HCT116 (cell line): ENCODE data around the gene HDGFL1. TPM values are rescaled to one million over a fixed set of nuclear protein-coding genes. Genes with fewer than 3 reads are reported as not detected.

ENCODE experiments used
- ATAC-seq: fragments of 200-7000 bp; cut with Tn5 transposase; 2 replicates; pipeline ENCODE4 v1.9.1; 2020; ENCODE audit warnings: mild to moderate bottlenecking, moderate library complexity
- BruUV-seq: library from RNA; stranded (reverse); fragments of 400-500 nt; replicated peaks from 2 replicates; lab custom pipeline; 2021; lab: Mats Ljungman, UMichigan
- CTCF ChIA-PET: fragments of 300-600 bp; sonication (Branson Sonifier 250); formaldehyde crosslinking; loops from one replicate; lab custom pipeline; 2021; ENCODE audit warnings: antibody characterized with exemption; lab: Charles Lee
- POLR2A ChIA-PET: fragments of 300-600, 350-600 bp; sonication (Branson Sonifier 250); formaldehyde crosslinking; loops from one replicate; lab custom pipeline; 2021; ENCODE audit warnings: antibody characterized with exemption; lab: Charles Lee
- RAD21 ChIA-PET, 2 experiments: fragments of 300-600 bp; sonication (Branson Sonifier 250); formaldehyde crosslinking; loops; one replicate each; lab custom pipeline; 2023; ENCODE audit warnings: low total read pairs in 2 of 2; ENCODE audit not compliant: uncharacterized antibody in 2 of 2, unreplicated experiment in 2 of 2, low non-redundant PET in 1 of 2; lab: Charles Lee
- DNase-seq: peaks from one replicate; pipeline ENCODE4 v3.0.0-alpha.2; 2010; ENCODE audit warnings: low read depth, low spot score
- H2AFZ ChIP-seq: fragments of 200-600 bp; shearing (Covaris generic), sonication (generic); 2 replicates; pipeline ENCODE4 v1.6.1; 2017; ENCODE audit warnings: low read depth, mixed run types, mixed read lengths, antibody characterized with exemption, low read length; ENCODE audit not compliant: poor library complexity, severe bottlenecking
- H3K27ac ChIP-seq: 2 replicates; pipeline ENCODE4 v1.5.1; 2012; ENCODE audit warnings: low read depth, low read length
- H3K27me3 ChIP-seq: fragments of 200-600 bp; sonication (generic); 2 replicates; pipeline ENCODE4 v1.6.1; 2016; ENCODE audit warnings: mixed run types, low read length, mixed read lengths; ENCODE audit not compliant: insufficient read depth
- H3K36me3 ChIP-seq, 2 experiments: fragments of 200-500 bp in 1 of 2; fragments of 200-600 bp in 1 of 2; sonication (Bioruptor generic) in 1 of 2; sonication (generic) in 1 of 2; 2 replicates each; pipeline versions ENCODE4 v1.5.1 to v1.6.1; 2014 to 2016; ENCODE audit warnings: low read length in 2 of 2, inconsistent platforms in 1 of 2, mixed read lengths in 1 of 2, mixed run types in 1 of 2; ENCODE audit not compliant: insufficient read depth in 2 of 2, control insufficient read depth in 1 of 2
- H3K4me1 ChIP-seq, 2 experiments: fragments of 200-600 bp in 1 of 2; sonication (generic) in 1 of 2; 2 replicates each; pipeline versions ENCODE4 v1.5.1 to v1.6.1; 2012 to 2017; ENCODE audit warnings: low read length in 2 of 2, inconsistent platforms in 1 of 2, mild to moderate bottlenecking in 1 of 2, mixed read lengths in 1 of 2, mixed run types in 1 of 2, moderate library complexity in 1 of 2; ENCODE audit not compliant: insufficient read depth in 2 of 2, control insufficient read depth in 1 of 2
- H3K4me2 ChIP-seq: fragments of 200-600 bp; sonication (generic); 2 replicates; pipeline ENCODE4 v1.6.1; 2017; ENCODE audit warnings: mixed run types, low read length, mixed read lengths
- H3K4me3 ChIP-seq, 2 experiments: fragments of 200-600 bp in 1 of 2; sonication (generic) in 1 of 2; replicated peaks in 1 of 2; 2 replicates each; pipeline ENCODE4 v1.5.1; 2011 to 2016; ENCODE audit warnings: low read length in 2 of 2, control low read depth in 1 of 2, low read depth in 1 of 2, mild to moderate bottlenecking in 1 of 2, mixed read lengths in 1 of 2, mixed run types in 1 of 2
- H3K79me2 ChIP-seq: fragments of 200-600 bp; sonication (generic); 2 replicates; pipeline ENCODE4 v1.6.1; 2017; ENCODE audit warnings: mild to moderate bottlenecking, mixed run types, low read length, moderate library complexity, mixed read lengths; ENCODE audit not compliant: insufficient read depth
- H3K9ac ChIP-seq: fragments of 200-600 bp; sonication (generic); 2 replicates; pipeline ENCODE4 v1.6.1; 2016; ENCODE audit warnings: low read length, mixed read lengths
- H3K9me2 ChIP-seq: fragments of 200-600 bp; sonication (generic), shearing (Covaris generic); 2 replicates; pipeline ENCODE4 v1.6.1; 2017; ENCODE audit warnings: mixed run types, mild to moderate bottlenecking, moderate library complexity; ENCODE audit not compliant: insufficient read depth
- H3K9me3 ChIP-seq, 2 experiments: fragments of 200-500 bp in 1 of 2; fragments of 200-600 bp in 1 of 2; sonication (Bioruptor generic) in 1 of 2; sonication (generic) in 1 of 2; 2 replicates each; pipeline ENCODE4 v1.6.1; 2014 to 2017; ENCODE audit warnings: low read length in 2 of 2, mixed read lengths in 2 of 2, inconsistent platforms in 1 of 2, low read depth in 1 of 2, mild to moderate bottlenecking in 1 of 2, mixed run types in 1 of 2, moderate library complexity in 1 of 2; ENCODE audit not compliant: control insufficient read depth in 1 of 2, insufficient read depth in 1 of 2
- H4K20me1 ChIP-seq: fragments of 200-600 bp; sonication (generic), shearing (Covaris generic); 2 replicates; pipeline ENCODE4 v1.6.1; 2017; ENCODE audit warnings: mixed run types, mild to moderate bottlenecking, moderate library complexity; ENCODE audit not compliant: insufficient read depth
- CEBPB ChIP-seq: IDR thresholded peaks from 2 replicates; pipeline ENCODE4 v1.6.1; 2012; ENCODE audit warnings: low read depth
- EGR1 ChIP-seq: IDR thresholded peaks from 2 replicates; pipeline ENCODE4 v1.6.1; 2012; ENCODE audit warnings: low read depth
- ELF1 ChIP-seq: IDR thresholded peaks from 2 replicates; pipeline ENCODE4 v1.6.1; 2012; ENCODE audit warnings: low read depth, borderline replicate concordance
- FOSL1 ChIP-seq: IDR thresholded peaks from 2 replicates; pipeline ENCODE4 v1.6.1; 2012; ENCODE audit warnings: low read depth
- POLR2A ChIP-seq: IDR thresholded peaks from 2 replicates; pipeline ENCODE4 v1.7.0; 2011; ENCODE audit warnings: borderline replicate concordance; ENCODE audit not compliant: insufficient read depth, insufficient read length; ENCODE audit errors: extremely low read depth
- RAD21 ChIP-seq: IDR thresholded peaks from 2 replicates; pipeline ENCODE4 v1.6.1; 2012; ENCODE audit warnings: low read depth, mild to moderate bottlenecking
- SP1 ChIP-seq: IDR thresholded peaks from 2 replicates; pipeline ENCODE4 v1.6.1; 2012; ENCODE audit warnings: low read depth
- SRF ChIP-seq: IDR thresholded peaks from 2 replicates; pipeline ENCODE4 v1.6.1; 2012; ENCODE audit warnings: low read depth
- ZFX ChIP-seq: fragments of 450-650 bp; IDR thresholded peaks from 2 replicates; pipeline ENCODE4 v1.6.1; 2017
- intact Hi-C: fragments of 100-400 bp; cut with micrococcal nuclease; formaldehyde crosslinking; loops from 2 replicates; pipeline ENCODE4 v1.10.0; 2022
- total RNA-seq: library from RNA; stranded (reverse); gene quantifications from one replicate; pipeline ENCODE4 v1.2.1, GENCODE V29; 2021; ENCODE audit not compliant: unreplicated experiment
- TF ChIP-seq, protein P1 (sequence below): IDR thresholded peaks from 2 replicates; pipeline ENCODE4 v1.6.1; 2012; ENCODE audit warnings: low read depth
- TF ChIP-seq, protein P2 (sequence below): IDR thresholded peaks from 2 replicates; pipeline ENCODE4 v1.6.1; 2012
- TF ChIP-seq, protein P3 (sequence below): IDR thresholded peaks from 2 replicates; pipeline ENCODE4 v1.6.1; 2011; ENCODE audit warnings: mild to moderate bottlenecking, low read length, moderate library complexity; ENCODE audit not compliant: insufficient replicate concordance; ENCODE audit errors: extremely low read depth

The HDGFL1 gene
- total RNA-seq, 1 experiment from 2014 or later = not detected

DNA sequence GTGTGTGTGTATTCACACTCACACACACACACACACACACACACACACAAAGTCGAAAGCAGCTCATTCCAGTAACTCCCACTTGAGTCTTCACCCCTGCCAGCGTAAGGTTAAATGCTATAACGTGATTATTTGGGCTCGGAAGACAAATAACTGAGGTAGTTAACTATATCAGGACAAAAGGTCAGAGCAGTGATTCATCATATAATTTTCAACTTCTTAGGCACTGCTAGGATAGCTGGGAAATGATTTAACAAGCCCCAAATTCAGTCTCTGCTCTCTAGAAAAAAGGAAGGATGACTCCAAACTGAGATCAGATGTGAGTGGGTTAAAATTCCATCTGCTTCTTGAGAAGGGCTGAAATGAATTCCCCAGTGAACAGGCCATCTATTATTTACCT lies 30.7 kb downstream of the HDGFL1 start:
- no peak for ATAC-seq
- CTCF ChIA-PET = no interaction called here
- Histone ChIP-seq H3K27me3 (no peaks in the 10 kb centered on the region), H3K4me3 (no peak overlapping the region), H3K4me1 (no peaks in the 10 kb centered on the region), H3K9me3 (peaks cover 0 to 4% of the 10 kb centered on the region in 2 experiments; a peak in 1 of 4 replicates), H3K79me2 (no peaks in the 10 kb centered on the region), H2AFZ (no peak overlapping the region), H3K4me2 (no peak overlapping the region), H3K9me2 (no peaks in the 10 kb centered on the region), H3K9ac (no peak overlapping the region), H4K20me1 (no peaks in the 10 kb centered on the region), H3K36me3 (no peaks in the 10 kb centered on the region), H3K27ac (no peak overlapping the region)
- RAD21 ChIA-PET = no interaction called here
- intact Hi-C loops = no loop called here
- no peak for DNase-seq
- no TSS peak for BruUV-seq
- POLR2A ChIA-PET = no interaction called here
- TF ChIP-seq EGR1 (no peak), SRF (no peak), ELF1 (no peak), FOSL1 (no peak), ZFX (no peak)
- TF ChIP-seq, protein P1, sequence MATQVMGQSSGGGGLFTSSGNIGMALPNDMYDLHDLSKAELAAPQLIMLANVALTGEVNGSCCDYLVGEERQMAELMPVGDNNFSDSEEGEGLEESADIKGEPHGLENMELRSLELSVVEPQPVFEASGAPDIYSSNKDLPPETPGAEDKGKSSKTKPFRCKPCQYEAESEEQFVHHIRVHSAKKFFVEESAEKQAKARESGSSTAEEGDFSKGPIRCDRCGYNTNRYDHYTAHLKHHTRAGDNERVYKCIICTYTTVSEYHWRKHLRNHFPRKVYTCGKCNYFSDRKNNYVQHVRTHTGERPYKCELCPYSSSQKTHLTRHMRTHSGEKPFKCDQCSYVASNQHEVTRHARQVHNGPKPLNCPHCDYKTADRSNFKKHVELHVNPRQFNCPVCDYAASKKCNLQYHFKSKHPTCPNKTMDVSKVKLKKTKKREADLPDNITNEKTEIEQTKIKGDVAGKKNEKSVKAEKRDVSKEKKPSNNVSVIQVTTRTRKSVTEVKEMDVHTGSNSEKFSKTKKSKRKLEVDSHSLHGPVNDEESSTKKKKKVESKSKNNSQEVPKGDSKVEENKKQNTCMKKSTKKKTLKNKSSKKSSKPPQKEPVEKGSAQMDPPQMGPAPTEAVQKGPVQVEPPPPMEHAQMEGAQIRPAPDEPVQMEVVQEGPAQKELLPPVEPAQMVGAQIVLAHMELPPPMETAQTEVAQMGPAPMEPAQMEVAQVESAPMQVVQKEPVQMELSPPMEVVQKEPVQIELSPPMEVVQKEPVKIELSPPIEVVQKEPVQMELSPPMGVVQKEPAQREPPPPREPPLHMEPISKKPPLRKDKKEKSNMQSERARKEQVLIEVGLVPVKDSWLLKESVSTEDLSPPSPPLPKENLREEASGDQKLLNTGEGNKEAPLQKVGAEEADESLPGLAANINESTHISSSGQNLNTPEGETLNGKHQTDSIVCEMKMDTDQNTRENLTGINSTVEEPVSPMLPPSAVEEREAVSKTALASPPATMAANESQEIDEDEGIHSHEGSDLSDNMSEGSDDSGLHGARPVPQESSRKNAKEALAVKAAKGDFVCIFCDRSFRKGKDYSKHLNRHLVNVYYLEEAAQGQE = no peak
- TF ChIP-seq, protein P2, sequence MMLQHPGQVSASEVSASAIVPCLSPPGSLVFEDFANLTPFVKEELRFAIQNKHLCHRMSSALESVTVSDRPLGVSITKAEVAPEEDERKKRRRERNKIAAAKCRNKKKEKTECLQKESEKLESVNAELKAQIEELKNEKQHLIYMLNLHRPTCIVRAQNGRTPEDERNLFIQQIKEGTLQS = no peak

- no peaks in the 10 kb centered on the region for H3K4me1 ChIP-seq
- ChIA-PET POLR2A (no interaction called here), CTCF (no interaction called here), RAD21 (no interaction called here)
- H3K79me2 ChIP-seq = no peaks in the 10 kb centered on the region
- H3K9me3 ChIP-seq = no peaks in the 10 kb centered on the region
- no peak overlapping the region for H3K4me2 ChIP-seq
- no peak overlapping the region for H3K27ac ChIP-seq
- H3K4me3 ChIP-seq = no peak overlapping the region
- no TSS peak for BruUV-seq
- no peaks in the 10 kb centered on the region for H3K9me2 ChIP-seq
- DNase-seq (no peak), ATAC-seq (no peak)
- no peak overlapping the region for H3K9ac ChIP-seq
- H3K27me3 ChIP-seq = no peaks in the 10 kb centered on the region
- no peak for TF ChIP-seq CEBPB
- TF ChIP-seq, protein P3, sequence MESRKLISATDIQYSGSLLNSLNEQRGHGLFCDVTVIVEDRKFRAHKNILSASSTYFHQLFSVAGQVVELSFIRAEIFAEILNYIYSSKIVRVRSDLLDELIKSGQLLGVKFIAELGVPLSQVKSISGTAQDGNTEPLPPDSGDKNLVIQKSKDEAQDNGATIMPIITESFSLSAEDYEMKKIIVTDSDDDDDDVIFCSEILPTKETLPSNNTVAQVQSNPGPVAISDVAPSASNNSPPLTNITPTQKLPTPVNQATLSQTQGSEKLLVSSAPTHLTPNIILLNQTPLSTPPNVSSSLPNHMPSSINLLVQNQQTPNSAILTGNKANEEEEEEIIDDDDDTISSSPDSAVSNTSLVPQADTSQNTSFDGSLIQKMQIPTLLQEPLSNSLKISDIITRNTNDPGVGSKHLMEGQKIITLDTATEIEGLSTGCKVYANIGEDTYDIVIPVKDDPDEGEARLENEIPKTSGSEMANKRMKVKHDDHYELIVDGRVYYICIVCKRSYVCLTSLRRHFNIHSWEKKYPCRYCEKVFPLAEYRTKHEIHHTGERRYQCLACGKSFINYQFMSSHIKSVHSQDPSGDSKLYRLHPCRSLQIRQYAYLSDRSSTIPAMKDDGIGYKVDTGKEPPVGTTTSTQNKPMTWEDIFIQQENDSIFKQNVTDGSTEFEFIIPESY = no peak
- TF ChIP-seq RAD21 = no peak
- TF ChIP-seq EGR1 = no peak
- no peak for TF ChIP-seq POLR2A
- TF ChIP-seq SP1 = no peak
- H4K20me1 ChIP-seq = no peaks in the 10 kb centered on the region
- intact Hi-C loops = no loop called here
- H2AFZ ChIP-seq = no peak overlapping the region
- no peaks in the 10 kb centered on the region for H3K36me3 ChIP-seq
Observed at GRCh38 chr6:22601984-22602383, 32.6 kb downstream of the HDGFL1 start.
